ENCODE measurements around the gene ZFYVE21.
A peak's percentile ranks its signal among the peaks of the same experiment; 100 is the strongest.
"Not testable (repeated sequence)": the region's sequence is repeated elsewhere in the genome, so short reads cannot be mapped to it uniquely, and the experiment has no call there.

Gene ZFYVE21

DNA sequence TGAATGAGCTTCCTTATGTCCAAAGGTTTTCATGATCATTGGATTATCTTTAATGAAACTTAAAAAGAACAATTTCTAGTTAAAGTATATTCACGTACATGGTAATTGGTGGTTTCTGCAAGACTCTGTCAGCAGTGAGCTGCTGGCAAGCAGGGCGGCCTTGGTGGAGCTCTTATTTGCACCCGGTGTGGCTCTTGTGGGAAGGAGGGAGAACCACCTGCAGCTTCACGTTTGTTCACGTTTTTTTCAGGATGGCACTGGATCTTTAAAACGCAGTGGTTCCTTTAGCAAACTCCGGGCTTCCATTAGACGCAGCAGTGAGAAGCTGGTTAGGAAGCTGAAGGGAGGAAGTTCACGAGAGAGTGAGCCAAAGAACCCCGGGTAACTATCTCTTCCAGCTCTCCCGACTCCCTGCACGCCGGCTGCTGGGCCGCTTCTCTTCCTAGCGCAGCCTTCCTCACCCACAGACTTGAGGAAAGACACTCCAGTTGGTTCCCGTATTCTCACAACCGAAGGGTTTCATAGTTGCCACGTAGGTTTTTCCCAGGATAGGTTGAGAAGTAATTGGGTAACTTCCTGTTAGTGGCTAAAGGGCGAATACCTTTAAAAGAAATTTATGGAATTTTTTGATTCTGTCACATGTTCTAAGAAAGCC is 28.7 kb upstream of the ZFYVE21 start:
- Mint-ChIP-seq H3K4me1 (ENCODE audit: low read depth) (no peaks in the 10 kb centered on the region), H3K27ac (no peak overlapping the region), H3K4me3 (no peak overlapping the region), H3K9me3 (no peaks in the 10 kb centered on the region), H3K36me3 (ENCODE audit: low read depth) (peaks cover 24% of the 10 kb centered on the region), H3K27me3 (ENCODE audit: low read depth) (no peaks in the 10 kb centered on the region)
- no peak for DNase-seq (ENCODE audit: low spot score)

GRCh38 chr14:103687712-103688111 is 27.9 kb upstream of the ZFYVE21 start:
- Mint-ChIP-seq H3K27ac (no peak overlapping the region), H3K4me1 (ENCODE audit: low read depth) (no peaks in the 10 kb centered on the region), H3K27me3 (ENCODE audit: low read depth) (no peaks in the 10 kb centered on the region), H3K36me3 (ENCODE audit: low read depth) (peaks cover 24% of the 10 kb centered on the region), H3K4me3 (no peak overlapping the region), H3K9me3 (no peaks in the 10 kb centered on the region)
- DNase-seq (ENCODE audit: low spot score) = no peak

DNA sequence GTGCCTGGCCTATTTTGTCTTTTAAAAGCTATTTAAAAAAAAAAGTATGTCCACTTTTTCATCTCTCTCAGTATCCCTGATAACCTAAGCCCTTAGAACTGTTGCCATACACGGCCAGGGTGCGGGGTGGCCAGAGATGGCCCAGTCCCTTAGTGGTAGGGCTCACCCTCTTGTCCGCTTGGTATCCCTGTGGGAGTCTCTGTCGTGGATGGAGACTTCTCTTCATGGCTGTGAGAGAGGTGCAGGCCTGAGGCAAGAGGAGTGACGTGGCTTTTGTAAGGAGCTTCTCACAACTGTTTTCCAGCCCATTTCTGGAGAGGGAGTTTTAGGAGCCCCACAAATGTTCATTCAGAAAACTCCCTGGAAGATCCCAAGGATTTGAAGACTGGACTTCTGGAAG is 27.2 kb upstream of the ZFYVE21 start:
- no peaks in the 10 kb centered on the region for H3K4me1 Mint-ChIP-seq (ENCODE audit: low read depth)
- H3K36me3 Mint-ChIP-seq (ENCODE audit: low read depth) = peaks cover 20% of the 10 kb centered on the region
- no peaks in the 10 kb centered on the region for H3K27me3 Mint-ChIP-seq (ENCODE audit: low read depth)
- no peaks in the 10 kb centered on the region for H3K9me3 Mint-ChIP-seq
- DNase-seq (ENCODE audit: low spot score) = no peak
- no peak overlapping the region for H3K27ac Mint-ChIP-seq
- no peak overlapping the region for H3K4me3 Mint-ChIP-seq

GRCh38 chr14:103688906-103689902 is 26.4 kb upstream of the ZFYVE21 start:
- no peak for DNase-seq (ENCODE audit: low spot score)
- Mint-ChIP-seq H3K36me3 (ENCODE audit: low read depth) (peaks cover 23% of the 10 kb centered on the region), H3K27me3 (ENCODE audit: low read depth) (no peaks in the 10 kb centered on the region), H3K9me3 (no peaks in the 10 kb centered on the region), H3K27ac (no peak overlapping the region), H3K4me3 (no peak overlapping the region), H3K4me1 (ENCODE audit: low read depth) (no peaks in the 10 kb centered on the region)

DNA sequence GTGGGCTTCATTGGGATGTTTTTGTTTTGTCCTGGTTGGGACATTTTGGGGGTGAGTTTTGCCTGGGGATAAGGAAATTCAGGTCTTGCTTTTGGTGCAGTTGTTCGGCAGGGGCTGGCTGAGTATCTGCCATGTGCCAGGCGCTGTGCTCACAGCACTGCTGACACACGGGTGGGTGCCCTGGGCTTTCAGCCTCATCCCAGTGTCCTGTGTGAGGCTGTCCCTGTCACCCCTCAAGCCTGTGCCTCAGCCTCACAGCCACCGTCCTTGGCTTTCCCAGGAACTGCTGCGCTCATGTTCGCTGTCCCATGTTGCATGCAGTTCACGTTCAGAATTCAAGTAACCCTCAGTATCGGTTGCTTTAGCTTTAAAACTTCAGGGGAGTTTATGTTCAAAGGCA is 25.3 kb upstream of the ZFYVE21 start:
- Mint-ChIP-seq H3K27me3 (ENCODE audit: low read depth) (no peaks in the 10 kb centered on the region), H3K4me3 (no peak overlapping the region), H3K27ac (no peak overlapping the region), H3K36me3 (ENCODE audit: low read depth) (peaks cover 24% of the 10 kb centered on the region), H3K9me3 (no peaks in the 10 kb centered on the region), H3K4me1 (ENCODE audit: low read depth) (no peaks in the 10 kb centered on the region)
- no peak for DNase-seq (ENCODE audit: low spot score)

- not testable (repeated sequence) for H3K4me1 Mint-ChIP-seq (ENCODE audit: low read depth); DNase-seq (ENCODE audit: low spot score); H3K27ac Mint-ChIP-seq; H3K9me3 Mint-ChIP-seq; H3K27me3 Mint-ChIP-seq (ENCODE audit: low read depth); H3K4me3 Mint-ChIP-seq
- H3K36me3 Mint-ChIP-seq (ENCODE audit: low read depth) = peaks cover 29% of the 10 kb centered on the region
Measured at GRCh38 chr14:103691655-103692054, 24.0 kb upstream of the ZFYVE21 start.

DNA sequence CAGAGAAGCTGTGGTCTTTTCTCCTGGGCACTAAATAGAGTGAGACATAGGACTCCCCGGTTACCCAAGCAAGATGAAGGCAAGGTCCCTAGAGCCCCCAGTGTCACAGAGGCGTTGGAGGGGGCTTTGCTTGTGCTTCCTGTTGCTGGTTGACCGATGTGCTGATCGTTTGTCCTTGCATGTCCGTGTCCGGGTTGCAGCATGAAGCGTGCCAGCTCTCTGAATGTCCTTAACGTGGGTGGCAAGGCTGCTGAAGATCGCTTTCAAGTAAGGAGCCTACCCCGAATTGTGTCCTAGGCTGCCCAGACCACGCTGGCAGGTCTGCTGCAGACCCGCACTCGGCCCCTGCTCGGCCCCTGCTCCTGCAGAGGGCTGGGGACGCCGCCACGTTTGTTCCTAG is 23.5 kb upstream of the ZFYVE21 start:
- DNase-seq (ENCODE audit: low spot score) = no peak
- Mint-ChIP-seq H3K9me3 (no peaks in the 10 kb centered on the region), H3K4me3 (no peak overlapping the region), H3K27ac (no peak overlapping the region), H3K4me1 (ENCODE audit: low read depth) (no peaks in the 10 kb centered on the region), H3K36me3 (ENCODE audit: low read depth) (peaks cover 28% of the 10 kb centered on the region), H3K27me3 (ENCODE audit: low read depth) (no peaks in the 10 kb centered on the region)

GRCh38 chr14:103692871-103693270 is 22.7 kb upstream of the ZFYVE21 start:
- DNase-seq (ENCODE audit: low spot score) = no peak
- H3K36me3 Mint-ChIP-seq (ENCODE audit: low read depth) = peaks cover 30% of the 10 kb centered on the region
- H3K27me3 Mint-ChIP-seq (ENCODE audit: low read depth) = no peaks in the 10 kb centered on the region
- H3K9me3 Mint-ChIP-seq = no peaks in the 10 kb centered on the region
- H3K4me3 Mint-ChIP-seq = no peak overlapping the region
- H3K27ac Mint-ChIP-seq = no peak overlapping the region
- H3K4me1 Mint-ChIP-seq (ENCODE audit: low read depth) = no peaks in the 10 kb centered on the region

GRCh38 chr14:103693515-103693914 is 22.1 kb upstream of the ZFYVE21 start:
- H3K4me1 Mint-ChIP-seq (ENCODE audit: low read depth) = no peaks in the 10 kb centered on the region
- DNase-seq (ENCODE audit: low spot score) = no peak
- H3K9me3 Mint-ChIP-seq = no peaks in the 10 kb centered on the region
- H3K4me3 Mint-ChIP-seq = no peak overlapping the region
- H3K27me3 Mint-ChIP-seq (ENCODE audit: low read depth) = no peaks in the 10 kb centered on the region
- H3K27ac Mint-ChIP-seq = no peak overlapping the region
- H3K36me3 Mint-ChIP-seq (ENCODE audit: low read depth) = peaks cover 29% of the 10 kb centered on the region

DNA sequence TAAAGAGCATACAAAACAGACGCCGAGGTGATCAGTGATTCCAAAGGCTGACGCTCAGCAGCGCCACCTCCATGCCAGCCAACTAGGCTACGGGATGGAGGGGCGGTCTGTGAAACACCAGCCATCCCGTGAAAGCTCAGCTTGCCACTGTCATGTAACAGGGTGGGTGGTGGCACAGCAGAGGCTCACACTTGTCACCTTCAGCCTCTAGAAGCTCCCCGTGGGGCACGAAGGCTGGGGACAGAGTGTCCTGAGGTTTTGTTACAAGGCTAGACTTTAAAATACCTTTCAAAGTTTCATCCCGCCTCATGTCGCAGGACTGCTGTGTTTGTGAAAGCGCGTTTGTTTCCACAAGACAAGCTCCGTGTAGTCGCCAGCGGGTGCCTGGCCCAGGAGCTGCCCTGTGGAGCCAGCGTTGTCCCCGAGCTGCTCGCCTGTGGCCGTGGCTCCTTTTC is 21.0 kb upstream of the ZFYVE21 start:
- no peak for DNase-seq (ENCODE audit: low spot score)
- H3K27ac Mint-ChIP-seq = no peak overlapping the region
- no peaks in the 10 kb centered on the region for H3K27me3 Mint-ChIP-seq (ENCODE audit: low read depth)
- no peaks in the 10 kb centered on the region for H3K9me3 Mint-ChIP-seq
- no peak overlapping the region for H3K4me3 Mint-ChIP-seq
- H3K36me3 Mint-ChIP-seq (ENCODE audit: low read depth) = peaks cover 24% of the 10 kb centered on the region
- no peaks in the 10 kb centered on the region for H3K4me1 Mint-ChIP-seq (ENCODE audit: low read depth)

DNA sequence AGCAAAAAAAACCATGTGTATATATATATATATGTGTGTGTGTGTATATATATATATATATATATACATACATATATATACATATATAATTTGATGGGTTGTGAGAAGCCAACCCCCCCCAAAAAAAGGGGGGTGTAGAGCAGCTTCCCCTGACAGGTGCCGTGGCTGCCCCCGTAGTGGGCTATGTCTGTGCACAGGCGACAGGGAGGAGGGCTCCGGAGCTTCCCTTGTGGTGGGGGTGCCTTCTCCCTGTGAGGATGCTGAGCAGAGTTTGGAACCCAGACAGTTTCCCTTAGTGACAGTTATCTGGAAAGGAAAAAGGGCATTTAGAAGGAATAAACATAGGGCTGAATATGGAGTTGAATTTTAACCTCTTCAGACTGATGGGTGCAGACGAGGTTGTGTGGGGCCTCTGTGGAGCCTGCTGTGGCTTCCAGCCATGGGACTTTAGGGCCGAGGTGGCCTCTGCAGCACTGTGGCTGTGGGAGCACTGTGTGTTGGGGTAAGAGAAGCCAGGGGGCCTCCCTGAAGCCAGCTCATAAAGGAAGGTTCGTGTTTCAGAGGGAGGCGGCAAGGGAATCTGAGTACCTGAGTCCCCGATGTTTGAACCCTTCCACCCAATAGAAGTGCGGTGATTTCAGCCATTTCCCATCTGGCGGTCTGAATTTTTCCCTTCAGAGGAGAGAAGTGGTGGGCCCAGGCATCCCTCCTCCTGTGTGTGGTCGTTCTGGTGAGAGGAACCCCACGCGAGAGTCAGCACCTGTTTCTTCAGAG is 20.1 kb upstream of the ZFYVE21 start:
- Mint-ChIP-seq H3K36me3 (ENCODE audit: low read depth) (peaks cover 22% of the 10 kb centered on the region), H3K27ac (no peak overlapping the region), H3K4me1 (ENCODE audit: low read depth) (no peaks in the 10 kb centered on the region), H3K9me3 (no peaks in the 10 kb centered on the region), H3K4me3 (no peak overlapping the region), H3K27me3 (ENCODE audit: low read depth) (no peaks in the 10 kb centered on the region)
- no peak for DNase-seq (ENCODE audit: low spot score)

DNA sequence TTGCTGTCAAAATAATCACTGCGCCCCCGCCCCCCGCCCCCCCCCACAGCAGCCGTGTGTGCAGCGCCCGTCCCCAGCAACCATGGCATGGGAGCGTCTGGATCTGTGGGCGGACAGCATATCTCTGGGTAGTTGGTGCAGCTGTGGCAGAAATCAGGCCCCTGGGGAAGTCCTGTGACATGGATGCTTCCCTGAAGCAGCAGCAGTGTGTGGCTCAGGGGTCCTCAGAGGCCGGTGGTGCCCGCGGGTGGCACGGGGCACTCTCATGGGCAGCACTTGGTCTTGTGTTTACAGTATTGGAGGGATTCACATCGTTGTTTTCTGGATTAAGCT is 19.6 kb upstream of the ZFYVE21 start:
- Mint-ChIP-seq H3K27ac (no peak overlapping the region), H3K9me3 (no peaks in the 10 kb centered on the region), H3K27me3 (ENCODE audit: low read depth) (no peaks in the 10 kb centered on the region), H3K36me3 (ENCODE audit: low read depth) (peaks cover 21% of the 10 kb centered on the region), H3K4me3 (no peak overlapping the region), H3K4me1 (ENCODE audit: low read depth) (no peaks in the 10 kb centered on the region)
- DNase-seq (ENCODE audit: low spot score) = no peak

DNA sequence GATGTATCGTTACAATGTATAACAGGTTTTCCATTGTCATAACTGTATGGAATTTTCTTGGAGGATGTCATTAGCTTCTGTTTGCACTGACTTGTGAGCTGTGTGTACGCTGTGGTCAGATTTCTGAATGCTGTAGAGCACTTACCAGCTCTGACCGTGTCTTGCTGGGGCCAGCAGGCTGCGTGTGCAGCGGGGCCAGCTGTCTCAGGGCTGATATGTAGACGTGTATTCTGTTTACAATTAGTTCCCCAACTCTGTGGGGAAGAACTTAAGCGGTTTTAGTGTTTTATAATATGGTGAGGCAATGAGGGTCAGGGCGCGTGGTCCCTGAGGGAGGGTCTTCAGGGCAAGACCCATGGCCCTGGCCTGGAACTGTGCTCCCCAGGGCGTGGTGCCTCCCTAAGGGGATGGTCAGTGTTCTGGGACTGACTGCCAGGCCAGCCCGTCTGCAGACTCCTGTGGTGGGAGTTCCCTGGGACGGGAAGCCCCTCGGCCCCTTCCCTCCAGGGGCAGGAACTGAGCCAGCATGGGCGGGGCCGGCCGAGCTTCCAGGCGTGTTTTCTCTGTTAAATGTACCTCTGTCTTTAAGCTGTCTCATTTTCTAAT is 19.0 kb upstream of the ZFYVE21 start:
- no peak for DNase-seq (ENCODE audit: low spot score)
- Mint-ChIP-seq H3K27ac (peak overlapping the region; percentile 49), H3K4me1 (ENCODE audit: low read depth) (no peaks in the 10 kb centered on the region), H3K36me3 (ENCODE audit: low read depth) (peaks cover 21% of the 10 kb centered on the region), H3K4me3 (no peak overlapping the region), H3K9me3 (no peaks in the 10 kb centered on the region), H3K27me3 (ENCODE audit: low read depth) (no peaks in the 10 kb centered on the region)

GRCh38 chr14:103697206-103697602 is 18.4 kb upstream of the ZFYVE21 start:
- H3K4me3 Mint-ChIP-seq = no peak overlapping the region
- H3K27me3 Mint-ChIP-seq (ENCODE audit: low read depth) = no peaks in the 10 kb centered on the region
- H3K36me3 Mint-ChIP-seq (ENCODE audit: low read depth) = peaks cover 23% of the 10 kb centered on the region
- DNase-seq (ENCODE audit: low spot score) = no peak
- no peaks in the 10 kb centered on the region for H3K4me1 Mint-ChIP-seq (ENCODE audit: low read depth)
- no peaks in the 10 kb centered on the region for H3K9me3 Mint-ChIP-seq
- no peak overlapping the region for H3K27ac Mint-ChIP-seq
